A673 (cell line): ENCODE measurements around the gene DNASE1.

Experiments
- EZH2 ChIP-seq: fragments of 200-600 bp; sonication (generic); IDR thresholded peaks from 2 replicates; pipeline ENCODE4 v1.6.1; 2017; ENCODE audit warnings: borderline replicate concordance, low read depth, mild to moderate bottlenecking, mixed read lengths, antibody characterized with exemption, low read length; ENCODE audit not compliant: poor library complexity, severe bottlenecking
- TF ChIP-seq, protein P1 (sequence below): fragments of 300-800, 200-600 bp; sonication (generic); conservative IDR thresholded peaks from 2 replicates; pipeline ENCODE4 v1.5.1; 2017; ENCODE audit warnings: low read depth, mild to moderate bottlenecking, antibody characterized with exemption, low read length, moderate library complexity, mixed read lengths

- TF ChIP-seq, protein P1, sequence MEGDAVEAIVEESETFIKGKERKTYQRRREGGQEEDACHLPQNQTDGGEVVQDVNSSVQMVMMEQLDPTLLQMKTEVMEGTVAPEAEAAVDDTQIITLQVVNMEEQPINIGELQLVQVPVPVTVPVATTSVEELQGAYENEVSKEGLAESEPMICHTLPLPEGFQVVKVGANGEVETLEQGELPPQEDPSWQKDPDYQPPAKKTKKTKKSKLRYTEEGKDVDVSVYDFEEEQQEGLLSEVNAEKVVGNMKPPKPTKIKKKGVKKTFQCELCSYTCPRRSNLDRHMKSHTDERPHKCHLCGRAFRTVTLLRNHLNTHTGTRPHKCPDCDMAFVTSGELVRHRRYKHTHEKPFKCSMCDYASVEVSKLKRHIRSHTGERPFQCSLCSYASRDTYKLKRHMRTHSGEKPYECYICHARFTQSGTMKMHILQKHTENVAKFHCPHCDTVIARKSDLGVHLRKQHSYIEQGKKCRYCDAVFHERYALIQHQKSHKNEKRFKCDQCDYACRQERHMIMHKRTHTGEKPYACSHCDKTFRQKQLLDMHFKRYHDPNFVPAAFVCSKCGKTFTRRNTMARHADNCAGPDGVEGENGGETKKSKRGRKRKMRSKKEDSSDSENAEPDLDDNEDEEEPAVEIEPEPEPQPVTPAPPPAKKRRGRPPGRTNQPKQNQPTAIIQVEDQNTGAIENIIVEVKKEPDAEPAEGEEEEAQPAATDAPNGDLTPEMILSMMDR, result no peak
- TF ChIP-seq EZH2, result no peak
These were observed 9.4 kb upstream of the DNASE1 start for GRCh38 chr16:3645108-3645503.
